Subcutaneous adipose tissue (tissue), 4 donors: Measurements from ENCODE around the gene HYPK. TPM values are rescaled to one million over a fixed set of nuclear protein-coding genes. Genes with fewer than 3 reads are reported as not detected.

Experiments
- CTCF ChIP-seq: fragments of 450-650 bp; IDR thresholded peaks from one replicate; pipeline ENCODE4 v1.5.1; 2016; ENCODE audit warnings: low read depth, mild to moderate bottlenecking, control low read depth, antibody characterized with exemption, moderate library complexity
- small RNA-seq: library from RNA; depleted of rRNA; stranded (forward); fragments of <200 nt; gene quantifications from one replicate; pipeline ENCODE3, GENCODE V24; 2016
- total RNA-seq, 4 donors: library from RNA; depleted of rRNA; stranded (reverse); fragments of >200 nt; gene quantifications; one replicate each; pipeline ENCODE4 v1.1.0, GENCODE V29; 2016

The HYPK gene
- total RNA-seq, 4 donors from 2014 or later = 10.4 to 36.8 (median 15.9) TPM

- no peak for TF ChIP-seq CTCF
Measured at GRCh38 chr15:43826029-43826507, 25.7 kb downstream of the HYPK start.

GRCh38 chr15:43826508-43827341, 26.3 kb downstream of the HYPK start, which contains the start of gene WDR76:
WDR76 (plus strand) TSS chr15:43827002; CDS start chr15:43827033, 31 bp downstream.
- no peak for TF ChIP-seq CTCF

DNA sequence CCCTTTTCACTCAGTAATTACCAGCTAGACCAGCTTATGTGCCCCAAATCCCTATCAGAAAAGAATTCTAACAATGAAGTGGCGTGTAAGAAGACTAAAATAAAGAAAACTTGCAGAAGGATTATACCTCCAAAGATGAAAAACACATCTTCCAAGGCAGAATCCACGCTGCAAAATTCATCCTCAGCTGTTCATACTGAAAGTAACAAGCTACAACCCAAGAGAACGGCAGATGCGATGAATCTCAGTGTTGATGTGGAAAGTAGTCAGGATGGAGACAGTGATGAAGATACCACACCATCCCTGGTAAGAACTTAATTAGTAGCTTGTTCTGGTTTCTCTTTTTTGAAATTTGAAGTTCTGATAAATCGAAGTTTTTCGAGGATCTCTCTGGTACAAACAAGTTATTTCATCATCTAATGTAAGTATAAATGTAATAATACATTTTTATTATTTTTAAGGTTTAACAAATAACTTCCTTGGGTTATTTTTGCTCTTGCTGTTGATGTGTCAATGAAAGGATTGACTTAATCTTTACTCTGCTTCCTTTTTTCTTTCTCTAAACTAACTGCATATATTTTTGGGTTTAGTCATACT, 27.8 kb downstream of the HYPK start:
- TF ChIP-seq CTCF = no peak

DNA sequence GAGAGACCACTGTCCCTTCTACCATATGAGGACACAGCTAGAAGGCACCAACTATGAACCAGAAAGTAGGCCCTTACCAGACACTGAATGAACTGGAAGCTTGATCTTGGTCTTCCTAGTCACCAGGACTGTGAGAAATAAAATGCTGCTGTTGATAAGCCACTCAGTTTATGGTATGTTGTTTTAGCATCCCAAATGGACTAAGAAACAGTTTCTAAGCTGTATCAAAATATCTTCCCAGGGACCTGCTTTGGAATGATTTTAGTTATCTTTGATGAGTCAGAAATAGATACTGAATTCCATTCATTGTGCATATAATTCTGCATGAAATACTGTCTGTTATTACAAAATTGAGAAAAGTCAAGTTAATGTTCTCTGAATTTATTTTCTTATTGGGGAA, 45.0 kb downstream of the HYPK start:
- TF ChIP-seq CTCF = no peak

DNA sequence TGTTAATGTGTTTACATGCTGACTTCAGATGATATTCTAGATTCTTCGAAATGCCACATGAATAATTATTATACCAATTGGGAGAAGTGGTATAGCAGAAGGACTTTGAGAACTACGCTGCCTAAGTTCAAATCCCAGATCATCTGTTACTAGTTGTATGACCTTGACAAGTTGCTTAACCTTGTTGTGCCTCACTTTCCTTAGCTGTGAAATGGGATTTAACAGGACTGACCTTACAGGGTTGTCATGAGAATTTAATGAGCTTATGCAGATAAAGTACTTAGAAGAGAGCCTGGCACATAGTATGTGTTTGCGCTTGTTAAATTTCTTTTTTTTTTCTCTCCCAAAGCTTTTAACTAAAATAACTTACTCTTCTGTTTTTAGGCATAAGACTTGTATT, 50.9 kb downstream of the HYPK start:
- TF ChIP-seq CTCF = no peak

DNA sequence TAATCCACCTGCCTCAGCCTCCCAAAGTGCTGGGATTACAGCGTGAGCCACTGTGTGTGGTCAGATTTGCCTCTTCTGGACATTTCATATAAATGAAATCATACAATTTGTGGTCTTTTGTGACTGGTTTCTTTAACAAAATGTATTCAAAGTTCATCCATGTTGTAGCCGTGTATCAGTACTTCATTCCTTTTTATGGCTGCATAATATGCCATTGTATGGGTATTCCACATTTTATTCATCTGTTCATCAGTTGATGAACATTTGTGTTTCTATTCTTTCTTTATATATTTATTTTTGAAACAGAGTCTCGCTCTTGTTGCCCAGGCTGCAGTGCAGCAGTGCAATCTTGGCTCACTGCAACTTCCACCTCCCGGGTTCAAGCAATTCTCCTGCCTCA, 52.2 kb downstream of the HYPK start:
- TF ChIP-seq CTCF = no peak

Small RNAs within 50 kb of the gene (small RNA-seq; reads per million reads assigned to genes)
- gene MIR1282 = not detected

Other genes with a start within 250 kb of the HYPK start
- 10 to 100 TPM; 10.6 to 37.2 (median 23.5) TPM for gene PPIP5K1, start 210.4 kb upstream of the HYPK start, total RNA-seq
- gene CKMT1B, start 206.6 kb upstream of the HYPK start, total RNA-seq = under 1 TPM in 1 of 4 donors, not detected in 3; 0.68 TPM
- under 1 TPM; 0.19 to 0.85 (median 0.27) TPM for gene STRC, start 181.8 kb upstream of the HYPK start, total RNA-seq
- gene CATSPER2, start 151.8 kb upstream of the HYPK start, total RNA-seq = 1 to 10 TPM in 3 of 4 donors, under 1 TPM in 1; 0.88 to 3.7 (median 1.7) TPM
- gene CKMT1A, start 106.7 kb upstream of the HYPK start, total RNA-seq = not detected
- 100 to 1,000 TPM in 3 of 4 donors, 10 to 100 TPM in 1; 87.6 to 129 (median 121) TPM for gene PDIA3, start 54.2 kb upstream of the HYPK start, total RNA-seq
- gene ELL3, start 23.6 kb upstream of the HYPK start, total RNA-seq = 1 to 10 TPM; 2.6 to 4.4 (median 3.1) TPM
- 1,000 to 10,000 TPM in 1 of 4 donors, 100 to 1,000 TPM in 3; 542 to 1,015 (median 749) TPM for gene SERF2, start 8.3 kb upstream of the HYPK start, total RNA-seq
- not detected for gene SERINC4, start 379 bp upstream of the HYPK start, total RNA-seq
- 10 to 100 TPM; 10.7 to 14.8 (median 12.9) TPM for gene MFAP1, start 24.1 kb downstream of the HYPK start, total RNA-seq
- gene WDR76, start 26.4 kb downstream of the HYPK start, total RNA-seq = 1 to 10 TPM; 4.7 to 9.7 (median 6.8) TPM